ENCODE results near the gene IGSF21.

The IGSF21 gene

GRCh38 chr1:18121072-18121820 is 13.6 kb downstream of the IGSF21 start:
- ChIA-PET CTCF (interaction anchor here (1.2 kb wide), 1 partner anchor 20 kb away, joined by 3 read pairs; no protein-coding TSS in a partner anchor), POLR2A (no interaction called here)
- no peak for DNase-seq (ENCODE audit: extremely low spot score)
- TF ChIP-seq CTCF (IDR thresholded peaks at IDR 0.05; ENCODE audit: control extremely low read depth, extremely low read depth, low read depth, missing control alignments): no peak

GRCh38 chr1:18123467-18123992 is 15.9 kb downstream of the IGSF21 start:
- POLR2A ChIA-PET: no interaction called here
- no peak for TF ChIP-seq CTCF (IDR thresholded peaks at IDR 0.05; ENCODE audit: control extremely low read depth, extremely low read depth, low read depth, missing control alignments)
- DNase-seq (ENCODE audit: extremely low spot score): no peak
- CTCF ChIA-PET: no interaction called here

- POLR2A ChIA-PET: no interaction called here
- DNase-seq (ENCODE audit: extremely low spot score): no peak
- CTCF ChIA-PET: no interaction called here
- TF ChIP-seq CTCF (IDR thresholded peaks at IDR 0.05; ENCODE audit: control extremely low read depth, extremely low read depth, low read depth, missing control alignments): no peak
Measured at GRCh38 chr1:18124977-18125376, 17.4 kb downstream of the IGSF21 start.

- ChIA-PET POLR2A (no interaction called here), CTCF (no interaction called here)
Measured at GRCh38 chr1:18126616-18127015, 19.0 kb downstream of the IGSF21 start.

GRCh38 chr1:18128298-18128697 is 20.7 kb downstream of the IGSF21 start:
- no peak for DNase-seq (ENCODE audit: extremely low spot score)
- TF ChIP-seq CTCF (IDR thresholded peaks at IDR 0.05; ENCODE audit: control extremely low read depth, extremely low read depth, low read depth, missing control alignments): no peak
- ChIA-PET POLR2A (no interaction called here), CTCF (no interaction called here)

More at GRCh38 chr1:18126616-18127015, 19.0 kb downstream of the IGSF21 start:
- no peak for DNase-seq (ENCODE audit: extremely low spot score)
- TF ChIP-seq CTCF (IDR thresholded peaks at IDR 0.05; ENCODE audit: control extremely low read depth, extremely low read depth, low read depth, missing control alignments): no peak

- POLR2A ChIA-PET: no interaction called here
- CTCF ChIA-PET: no interaction called here
- DNase-seq (ENCODE audit: extremely low spot score): no peak
- no peak for TF ChIP-seq CTCF (IDR thresholded peaks at IDR 0.05; ENCODE audit: control extremely low read depth, extremely low read depth, low read depth, missing control alignments)
Measured at GRCh38 chr1:18130356-18130755, 22.8 kb downstream of the IGSF21 start.
